Glutamatergic neuron (in vitro differentiated cells): ENCODE data around the gene RARB. TPM values are rescaled to one million over a fixed set of nuclear protein-coding genes. Genes with fewer than 3 reads are reported as not detected.
A peak's percentile ranks its signal among the peaks of the same experiment; 100 is the strongest.

Experiments used
- DNase-seq: peaks from one replicate; pipeline ENCODE4 v3.0.0; 2022
- H3K27ac Mint-ChIP-seq: one replicate; pipeline ENCODE4 v1.8.0; 2020; ENCODE audit warnings: mild to moderate bottlenecking, mixed read lengths, inconsistent platforms; ENCODE audit not compliant: unreplicated experiment
- H3K27me3 Mint-ChIP-seq: one replicate; pipeline ENCODE4 v1.8.0; 2020; ENCODE audit warnings: mild to moderate bottlenecking, moderate library complexity, mixed read lengths, inconsistent platforms; ENCODE audit not compliant: unreplicated experiment
- H3K36me3 Mint-ChIP-seq: one replicate; pipeline ENCODE4 v1.8.0; 2020; ENCODE audit warnings: mild to moderate bottlenecking, mixed read lengths, inconsistent platforms; ENCODE audit not compliant: unreplicated experiment
- H3K4me1 Mint-ChIP-seq: one replicate; pipeline ENCODE4 v1.8.0; 2020; ENCODE audit warnings: mild to moderate bottlenecking, low read depth, mixed read lengths, inconsistent platforms; ENCODE audit not compliant: unreplicated experiment
- H3K4me3 Mint-ChIP-seq: one replicate; pipeline ENCODE4 v1.8.0; 2020; ENCODE audit warnings: mild to moderate bottlenecking, mixed read lengths, inconsistent platforms; ENCODE audit not compliant: unreplicated experiment
- H3K9me3 Mint-ChIP-seq: one replicate; pipeline ENCODE4 v1.8.0; 2020; ENCODE audit warnings: mild to moderate bottlenecking, moderate library complexity, mixed read lengths, inconsistent platforms; ENCODE audit not compliant: unreplicated experiment
- total RNA-seq: library from RNA; stranded (reverse); fragmentation: NEBNext Ultra II Directional; extraction: Animal tissue kit (Norgen Biotek cat#: 25700); gene quantifications from one replicate; pipeline ENCODE4 v1.2.1, GENCODE V29; 2021; ENCODE audit not compliant: unreplicated experiment
- TF ChIP-seq, protein P1 (sequence below): fragments of 200-600 bp; sonication (generic); IDR thresholded peaks from one replicate; pipeline ENCODE4 v1.5.0; 2021; ENCODE audit not compliant: partially characterized antibody, unreplicated experiment

RARB gene
- total RNA-seq, 1 donor from 2014 or later, result 1.2 TPM

DNA sequence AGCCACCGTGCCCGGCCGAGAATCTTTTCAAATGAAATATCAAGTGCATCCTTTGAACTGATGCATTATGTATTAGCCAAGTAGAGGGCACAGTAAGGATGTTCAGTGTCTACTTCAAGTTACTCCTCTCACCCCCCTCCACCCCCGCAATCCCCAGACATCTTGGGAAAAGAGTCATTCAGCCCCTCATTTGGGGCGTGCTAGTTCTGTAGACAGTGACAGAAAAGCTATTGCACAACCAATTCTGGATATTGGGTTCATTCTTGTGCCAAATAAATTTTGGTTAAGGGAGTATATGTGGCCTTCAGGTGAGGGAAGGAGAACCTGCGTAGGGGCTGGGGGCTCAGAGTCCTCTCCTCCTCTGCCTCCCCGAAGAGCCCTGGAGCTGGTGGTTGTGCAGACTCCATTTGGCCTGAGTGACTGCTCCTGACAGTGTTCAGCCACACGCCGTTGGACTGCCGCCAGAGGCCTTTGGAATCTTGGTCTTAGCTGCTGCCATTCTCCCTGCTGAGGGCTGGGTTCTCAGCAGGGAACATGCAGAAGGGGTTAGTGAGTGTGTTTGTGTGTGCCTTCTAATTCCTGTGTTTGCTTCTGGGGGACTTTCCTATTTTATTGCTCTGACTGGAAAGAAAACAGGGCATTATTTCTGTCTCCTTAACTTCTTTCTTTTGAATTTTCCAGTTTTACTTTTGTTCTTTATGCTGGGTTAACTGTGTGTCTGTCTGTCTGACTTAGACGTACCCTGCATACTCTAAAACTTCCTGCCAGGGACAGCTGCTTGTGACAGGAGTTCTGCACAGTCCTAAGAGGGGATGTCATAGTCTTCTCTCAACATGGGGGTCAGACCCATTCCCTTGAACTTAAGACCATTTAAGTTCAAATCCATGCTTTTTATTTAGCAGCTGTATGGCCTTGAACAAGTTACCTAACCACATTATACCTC is 21.0 kb downstream of the RARB start:
- Mint-ChIP-seq H3K4me3 (no peak overlapping the region), H3K4me1 (peaks cover 15% of the 10 kb centered on the region), H3K9me3 (peaks cover 4% of the 10 kb centered on the region), H3K36me3 (no peaks in the 10 kb centered on the region), H3K27ac (no peak overlapping the region), H3K27me3 (peaks cover 7% of the 10 kb centered on the region)
- peak; percentile 20 for DNase-seq
- TF ChIP-seq, protein P1, sequence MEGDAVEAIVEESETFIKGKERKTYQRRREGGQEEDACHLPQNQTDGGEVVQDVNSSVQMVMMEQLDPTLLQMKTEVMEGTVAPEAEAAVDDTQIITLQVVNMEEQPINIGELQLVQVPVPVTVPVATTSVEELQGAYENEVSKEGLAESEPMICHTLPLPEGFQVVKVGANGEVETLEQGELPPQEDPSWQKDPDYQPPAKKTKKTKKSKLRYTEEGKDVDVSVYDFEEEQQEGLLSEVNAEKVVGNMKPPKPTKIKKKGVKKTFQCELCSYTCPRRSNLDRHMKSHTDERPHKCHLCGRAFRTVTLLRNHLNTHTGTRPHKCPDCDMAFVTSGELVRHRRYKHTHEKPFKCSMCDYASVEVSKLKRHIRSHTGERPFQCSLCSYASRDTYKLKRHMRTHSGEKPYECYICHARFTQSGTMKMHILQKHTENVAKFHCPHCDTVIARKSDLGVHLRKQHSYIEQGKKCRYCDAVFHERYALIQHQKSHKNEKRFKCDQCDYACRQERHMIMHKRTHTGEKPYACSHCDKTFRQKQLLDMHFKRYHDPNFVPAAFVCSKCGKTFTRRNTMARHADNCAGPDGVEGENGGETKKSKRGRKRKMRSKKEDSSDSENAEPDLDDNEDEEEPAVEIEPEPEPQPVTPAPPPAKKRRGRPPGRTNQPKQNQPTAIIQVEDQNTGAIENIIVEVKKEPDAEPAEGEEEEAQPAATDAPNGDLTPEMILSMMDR, result no peak

DNA sequence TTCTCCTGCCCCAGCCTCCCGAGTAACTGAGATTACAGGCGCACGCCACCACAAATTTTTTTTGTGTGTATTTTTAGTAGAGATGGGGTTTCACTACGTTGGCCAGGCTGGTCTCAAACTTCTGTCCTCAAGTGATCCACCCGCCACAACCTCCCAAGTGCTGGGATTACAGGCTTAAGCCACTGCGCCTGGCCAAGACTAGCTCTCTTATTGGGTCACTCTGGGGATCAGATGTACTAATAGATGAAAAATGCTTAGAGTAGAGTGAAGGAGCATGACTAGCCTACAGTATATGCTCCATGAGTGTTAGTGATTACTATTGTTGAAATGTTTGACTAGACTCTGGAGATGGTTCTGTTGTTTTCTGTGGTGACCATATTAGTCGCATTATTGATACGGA is 21.8 kb downstream of the RARB start:
- Mint-ChIP-seq H3K27me3 (peaks cover 7% of the 10 kb centered on the region), H3K9me3 (peaks cover 4% of the 10 kb centered on the region), H3K4me1 (peaks cover 24% of the 10 kb centered on the region)

GRCh38 chr3:25452192-25452591 is 24.1 kb downstream of the RARB start:
- Mint-ChIP-seq H3K36me3 (no peaks in the 10 kb centered on the region), H3K27ac (no peak overlapping the region), H3K4me1 (peaks cover 39% of the 10 kb centered on the region), H3K9me3 (peaks cover 4% of the 10 kb centered on the region), H3K4me3 (no peak overlapping the region), H3K27me3 (peaks cover 7% of the 10 kb centered on the region)
- TF ChIP-seq, protein P1, result no peak
- DNase-seq, result no peak

More for the DNA sequence above, 21.8 kb downstream of the RARB start:
- H3K36me3 Mint-ChIP-seq, result no peaks in the 10 kb centered on the region
- TF ChIP-seq, protein P1, result no peak
- no peak overlapping the region for H3K4me3 Mint-ChIP-seq
- no peak overlapping the region for H3K27ac Mint-ChIP-seq
- DNase-seq, result no peak

- Mint-ChIP-seq H3K27ac (no peak overlapping the region), H3K9me3 (peaks cover 4% of the 10 kb centered on the region), H3K27me3 (peaks cover 5% of the 10 kb centered on the region), H3K36me3 (no peaks in the 10 kb centered on the region), H3K4me1 (peaks cover 45% of the 10 kb centered on the region), H3K4me3 (no peak overlapping the region)
- no peak for DNase-seq
- TF ChIP-seq, protein P1, result no peak
Measured at GRCh38 chr3:25452740-25453139, 24.7 kb downstream of the RARB start.

GRCh38 chr3:25453619-25454004 is 25.5 kb downstream of the RARB start:
- Mint-ChIP-seq H3K27ac (peak overlapping the region; percentile 50), H3K4me3 (peak overlapping the region; percentile 5), H3K27me3 (peaks cover 5% of the 10 kb centered on the region), H3K9me3 (peaks cover 4% of the 10 kb centered on the region), H3K36me3 (no peaks in the 10 kb centered on the region), H3K4me1 (peaks cover 47% of the 10 kb centered on the region)
- TF ChIP-seq, protein P1, result no peak
- no peak for DNase-seq
